GM12878 (cell line): ENCODE measurements around the gene METTL23. TPM values are rescaled to one million over a fixed set of nuclear protein-coding genes. Genes with fewer than 3 reads are reported as not detected.

Experiments used
- ATAC-seq: fragments of 200-7000 bp; cut with Tn5 transposase; 3 replicates; pipeline ENCODE4 v1.9.1; 2020; ENCODE audit warnings: mild to moderate bottlenecking, moderate library complexity
- BruUV-seq: library from RNA; stranded (reverse); fragments of 400-500 nt; replicated peaks from 2 replicates; lab custom pipeline; 2021; lab: Mats Ljungman, UMichigan
- CTCF ChIA-PET: fragments of 300-600 bp; sonication (Branson Sonifier 250); formaldehyde crosslinking; extraction: SDS; loops from one replicate; lab custom pipeline; 2021; ENCODE audit warnings: inconsistent platforms; lab: Yijun Ruan, JAX
- POLR2A ChIA-PET: fragments of 350-600 bp; formaldehyde crosslinking; extraction: SDS; loops from one replicate; lab custom pipeline; 2021; ENCODE audit warnings: inconsistent platforms; lab: Charles Lee
- RAD21 ChIA-PET: fragments of 300-600 bp; sonication (Branson Sonifier 250); formaldehyde crosslinking; loops from one replicate; lab custom pipeline; 2023; ENCODE audit warnings: antibody characterized with exemption; ENCODE audit not compliant: unreplicated experiment; lab: Charles Lee
- SMC1A ChIA-PET: fragments of 300-600 bp; sonication (Branson Sonifier 250); formaldehyde crosslinking; loops from one replicate; lab custom pipeline; 2023; ENCODE audit not compliant: unreplicated experiment, uncharacterized antibody; lab: Charles Lee
- DNase-seq: peaks from one replicate; pipeline ENCODE4 v3.0.0-alpha.2; 2011; ENCODE audit warnings: low read depth, low spot score
- FAIRE-seq: peaks from 3 replicates; lab custom pipeline; 2011; peaks lifted over from hg19 to GRCh38; lab: Jason Lieb, UNC
- H2AFZ ChIP-seq: 2 replicates; pipeline ENCODE4 v1.6.0; 2011; ENCODE audit warnings: low read depth, low read length, control low read depth; ENCODE audit not compliant: control insufficient read depth
- H3K27ac ChIP-seq: 2 replicates; pipeline ENCODE4 v1.5.1; 2011; ENCODE audit warnings: control low read depth; ENCODE audit not compliant: control insufficient read depth, insufficient read depth
- H3K27me3 ChIP-seq, 2 experiments: replicated peaks in 1 of 2; 2 replicates each; pipeline versions ENCODE4 v1.6.0 to v1.6.1; 2011; ENCODE audit warnings: low read length in 1 of 2; ENCODE audit not compliant: control insufficient read depth in 2 of 2, insufficient read depth in 2 of 2
- H3K36me3 ChIP-seq, 2 experiments: 2 replicates each; pipeline ENCODE4 v1.5.1; 2011; ENCODE audit warnings: low read length in 1 of 2; ENCODE audit not compliant: control insufficient read depth in 2 of 2, insufficient read depth in 2 of 2
- H3K4me1 ChIP-seq: 2 replicates; pipeline ENCODE4 v1.6.1; 2011; ENCODE audit warnings: mild to moderate bottlenecking, low read length, moderate library complexity, mixed read lengths; ENCODE audit not compliant: control insufficient read depth, insufficient read depth
- H3K4me2 ChIP-seq: 2 replicates; pipeline ENCODE4 v1.6.0; 2011; ENCODE audit warnings: control low read depth; ENCODE audit not compliant: control insufficient read depth, insufficient read depth
- H3K4me3 ChIP-seq: fragments of 200-600 bp; sonication (generic); 2 replicates; pipeline ENCODE4 v1.5.1; 2016
- H3K79me2 ChIP-seq: 2 replicates; pipeline ENCODE4 v1.6.0; 2011; ENCODE audit warnings: low read length; ENCODE audit not compliant: control insufficient read depth, insufficient read depth
- H3K9ac ChIP-seq: 2 replicates; pipeline ENCODE4 v1.8.0; 2011; ENCODE audit warnings: low read length, control low read depth, mixed read lengths; ENCODE audit not compliant: control insufficient read depth, insufficient read depth
- H3K9me3 ChIP-seq: replicated peaks from 3 replicates; pipeline ENCODE4 v1.5.1; 2011; ENCODE audit warnings: mild to moderate bottlenecking, low read length; ENCODE audit not compliant: control insufficient read depth, insufficient read depth
- H4K20me1 ChIP-seq: 2 replicates; pipeline ENCODE4 v1.6.0; 2011; ENCODE audit not compliant: control insufficient read depth, insufficient read depth
- BCLAF1 ChIP-seq: fragments of 450-650 bp; IDR thresholded peaks from 2 replicates; pipeline ENCODE4 v1.6.1; 2017; ENCODE audit warnings: antibody characterized with exemption, mild to moderate bottlenecking, moderate library complexity
- CUX1 ChIP-seq: IDR thresholded peaks from 2 replicates; pipeline ENCODE4 v1.6.1; 2012; ENCODE audit warnings: improper control_type of control experiment, low read depth, low read length; ENCODE audit not compliant: insufficient replicate concordance
- RAD21 ChIP-seq: IDR thresholded peaks from 2 replicates; pipeline ENCODE4 v1.6.1; 2011; ENCODE audit warnings: mild to moderate bottlenecking, low read depth, low read length, moderate library complexity; ENCODE audit not compliant: insufficient read depth
- RBBP5 ChIP-seq: fragments of 200-600 bp; sonication (generic); conservative IDR thresholded peaks from 2 replicates; pipeline ENCODE4 v1.6.1; 2016
- SIN3A ChIP-seq: IDR thresholded peaks from 2 replicates; pipeline ENCODE4 v1.6.1; 2012; ENCODE audit warnings: low read depth, low read length, improper control_type of control experiment
- SRF ChIP-seq, 2 experiments: IDR thresholded peaks; 2 replicates each; pipeline ENCODE4 v1.6.1; 2011; ENCODE audit warnings: low read depth in 2 of 2, low read length in 2 of 2, mild to moderate bottlenecking in 1 of 2, moderate library complexity in 1 of 2
- WGBS: methylation state at CpG from one replicate; pipeline ENCODE4 v1.1.6; 2016; ENCODE audit warnings: low lambda C conversion rate; ENCODE audit not compliant: insufficient replicate concordance, insufficient coverage; ENCODE audit errors: missing lambda C conversion rate; 5-methylcytosine and 5-hydroxymethylcytosine counted together
- in situ Hi-C: fragments of 300-500 bp; cut with MboI; formaldehyde crosslinking; loops from 9 replicates; pipeline ENCODE4 v1.14.3; 2018; ENCODE audit warnings: mixed read lengths
- intact Hi-C: fragments of 100-400 bp; cut with micrococcal nuclease; formaldehyde crosslinking; loops from one replicate; pipeline ENCODE4 v1.14.2; 2022; ENCODE audit not compliant: unreplicated experiment
- polyA plus RNA-seq, 11 experiments: library from polyadenylated mRNA; depleted of rRNA in 4 of 11; unstranded in 6 of 11; stranded (reverse) in 5 of 11; fragments of >200 nt; fragmentation: Nextera tagmentation in 4 of 11; fragmentation: Illumina TruSeq in 1 of 11; extraction: Ambion mirVana in 4 of 11; extraction: Trizol in 1 of 11; gene quantifications; 1 replicate in 1 of 11; 2 replicates in 10 of 11; pipeline versions ENCODE4 v1.2.1 to v1.2.3, GENCODE V29; 2011 to 2016; ENCODE audit warnings: inconsistent platforms in 2 of 11, missing spikeins in 2 of 11, low read depth in 1 of 11
- total RNA-seq, 4 experiments: library from RNA; depleted of rRNA in 3 of 4; stranded (reverse); fragments of >200 nt in 3 of 4; fragmentation: Illumina TruSeq in 1 of 4; extraction: Trizol in 1 of 4; gene quantifications; 2 replicates each; pipeline versions ENCODE4 v1.2.1 to v1.2.3, GENCODE V29; 2013 to 2021

METTL23 gene
- total and polyA plus RNA-seq, 10 of the 15 experiments (the other 5 are each of a cell fraction or from before 2014, with no cell fraction given), result 25.6 to 61.5 (median 30.9) TPM

GRCh38 chr17:76689859-76690258 lies 36.8 kb upstream of the METTL23 start:
- in situ Hi-C loops, result no loop called here
- CTCF ChIA-PET, result interaction anchor here (1.0 to 2.8 kb wide), 3 partner anchors 8 to 131 kb away, joined by 3 to 21 read pairs (median 3); no protein-coding TSS in a partner anchor
- SMC1A ChIA-PET, result no interaction called here
- POLR2A ChIA-PET, result no interaction called here
- Histone ChIP-seq H2AFZ (no peak overlapping the region), H4K20me1 (no peaks in the 10 kb centered on the region), H3K9me3 (no peaks in the 10 kb centered on the region), H3K27ac (no peak overlapping the region), H3K36me3 (no peaks in the 10 kb centered on the region), H3K79me2 (no peaks in the 10 kb centered on the region), H3K4me2 (no peak overlapping the region), H3K4me3 (no peak overlapping the region), H3K27me3 (peaks cover 0 to 1% of the 10 kb centered on the region in 2 experiments; a peak in 2 of 4 replicates)
- BruUV-seq, result no TSS peak
- RAD21 ChIA-PET, result interaction anchor here (0.9 kb wide), 1 partner anchor 66 kb away, joined by 3 read pairs; no protein-coding TSS in a partner anchor
- ATAC-seq (no peak), DNase-seq (no peak), FAIRE-seq (no peak)
- no peak for TF ChIP-seq RBBP5
- TF ChIP-seq, all 136 proteins: peak for 0
- 58% methylated on average over 10 of the region's 11 CpGs for WGBS
- no peaks in the 10 kb centered on the region for H3K4me1 ChIP-seq
- intact Hi-C loops, result loop anchor here (10.0 kb wide), 1 partner anchor 125 kb away; a partner anchor contains a TSS
- no peak overlapping the region for H3K9ac ChIP-seq

- CTCF ChIA-PET, result interaction anchor here (1.0 to 2.8 kb wide), 2 partner anchors 9 to 132 kb away, joined by 3 to 21 read pairs; no protein-coding TSS in a partner anchor
- RAD21 ChIA-PET, result interaction anchor here (0.9 kb wide), 1 partner anchor 67 kb away, joined by 3 read pairs; no protein-coding TSS in a partner anchor
- WGBS, result 49% methylated on average over 13 of the region's 13 CpGs
- no TSS peak for BruUV-seq
- no peak overlapping the region for H3K4me3 ChIP-seq
- H3K79me2 ChIP-seq, result no peaks in the 10 kb centered on the region
- intact Hi-C loops, result loop anchor here (10.0 kb wide), 1 partner anchor 126 kb away; a partner anchor contains a TSS
- no peaks in the 10 kb centered on the region for H4K20me1 ChIP-seq
- ATAC-seq, result no peak
- no peak for DNase-seq
- in situ Hi-C loops, result no loop called here
- H3K9me3 ChIP-seq, result no peaks in the 10 kb centered on the region
- H3K36me3 ChIP-seq, result no peaks in the 10 kb centered on the region
- SMC1A ChIA-PET, result no interaction called here
- H3K4me1 ChIP-seq, result peaks cover 4% of the 10 kb centered on the region
- H2AFZ ChIP-seq, result no peak overlapping the region
- no peak overlapping the region for H3K27ac ChIP-seq
- H3K27me3 ChIP-seq, result peaks cover 0 to 1% of the 10 kb centered on the region in 2 experiments; a peak in 2 of 4 replicates
- no peak overlapping the region for H3K4me2 ChIP-seq
- FAIRE-seq, result no peak
- POLR2A ChIA-PET, result no interaction called here
- H3K9ac ChIP-seq, result no peak overlapping the region
- no peak for TF ChIP-seq RAD21
- TF ChIP-seq BCLAF1, result no peak
- no peak for TF ChIP-seq SRF (IDR thresholded peaks at IDR 0.05; ENCODE audit: low read depth in 2 of 2, low read length in 2 of 2)
- TF ChIP-seq SIN3A, result no peak
- TF ChIP-seq CUX1, result no peak
Measured at GRCh38 chr17:76690596-76691280, 35.9 kb upstream of the METTL23 start.
